Measurements from ENCODE around the gene MAP3K4.

The MAP3K4 gene

GRCh38 chr6:161151660-161152526 lies 160.3 kb downstream of the MAP3K4 start:
- DNase-seq: no peak

- DNase-seq: no peak
Observed at GRCh38 chr6:161152527-161152862, 160.9 kb downstream of the MAP3K4 start.

DNA sequence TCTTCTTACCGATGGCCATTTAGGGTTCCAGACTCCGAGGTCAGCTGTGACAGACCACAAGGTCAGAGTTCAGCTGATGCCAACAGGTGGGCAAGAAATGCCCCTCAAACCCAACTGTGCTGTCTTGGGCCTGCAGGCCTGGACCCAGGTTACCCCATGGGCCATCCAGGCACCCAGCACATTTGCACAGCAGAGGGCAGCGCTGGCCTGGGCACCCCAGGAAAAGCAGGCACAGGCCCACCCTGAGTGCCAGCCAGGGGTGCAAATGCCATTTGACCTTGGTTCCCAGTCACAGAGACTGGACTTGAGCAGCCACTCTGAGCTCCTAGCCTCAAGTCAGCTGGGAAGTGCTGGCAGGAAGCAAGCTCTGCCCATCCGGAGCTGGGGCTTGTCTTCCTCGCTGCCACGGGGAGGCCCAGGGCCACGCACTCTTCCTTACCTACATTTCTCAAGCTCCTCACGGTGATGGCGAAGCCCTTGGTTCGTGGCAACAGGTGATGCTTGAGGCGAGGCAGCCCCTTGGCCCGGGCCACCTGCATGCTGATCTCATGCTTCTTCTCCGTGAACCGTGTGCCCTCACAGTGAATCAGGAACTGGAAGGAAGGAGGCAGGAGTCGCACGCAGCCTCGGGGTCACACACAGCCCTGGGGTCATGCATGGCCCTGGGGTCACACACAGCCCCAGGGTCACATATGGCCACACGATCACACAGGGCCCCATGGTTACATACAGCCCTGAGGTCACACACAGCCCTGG lies 161.5 kb downstream of the MAP3K4 start:
- DNase-seq: no peak

DNA sequence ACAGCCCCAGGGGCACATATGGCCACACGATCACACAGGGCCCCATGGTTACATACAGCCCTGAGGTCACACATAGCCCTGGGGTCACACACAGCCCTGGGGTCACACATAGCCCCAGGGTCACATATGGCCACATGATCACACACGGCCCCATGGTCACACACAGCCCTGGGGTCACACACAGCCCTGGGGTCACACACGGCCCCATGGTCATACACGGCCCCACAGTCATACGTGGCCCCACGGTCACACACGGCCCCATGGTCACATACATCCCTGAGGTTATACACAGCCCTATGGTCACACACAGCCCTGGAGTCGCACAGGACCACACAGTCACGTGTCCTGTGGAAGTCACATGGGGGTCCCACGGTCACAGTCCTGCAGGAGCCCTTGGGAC lies 162.2 kb downstream of the MAP3K4 start:
- no peak for DNase-seq

GRCh38 chr6:161154796-161155335 lies 163.3 kb downstream of the MAP3K4 start:
- no peak for DNase-seq

- no peak for DNase-seq
Observed at GRCh38 chr6:161161121-161161520, 169.6 kb downstream of the MAP3K4 start.

- no peak for DNase-seq
Observed at GRCh38 chr6:161161889-161162624, 170.5 kb downstream of the MAP3K4 start.

- peak; percentile 16 for DNase-seq
Observed at GRCh38 chr6:161162722-161163121, 171.2 kb downstream of the MAP3K4 start.

GRCh38 chr6:161163466-161164181 lies 172.1 kb downstream of the MAP3K4 start:
- DNase-seq: no peak

DNA sequence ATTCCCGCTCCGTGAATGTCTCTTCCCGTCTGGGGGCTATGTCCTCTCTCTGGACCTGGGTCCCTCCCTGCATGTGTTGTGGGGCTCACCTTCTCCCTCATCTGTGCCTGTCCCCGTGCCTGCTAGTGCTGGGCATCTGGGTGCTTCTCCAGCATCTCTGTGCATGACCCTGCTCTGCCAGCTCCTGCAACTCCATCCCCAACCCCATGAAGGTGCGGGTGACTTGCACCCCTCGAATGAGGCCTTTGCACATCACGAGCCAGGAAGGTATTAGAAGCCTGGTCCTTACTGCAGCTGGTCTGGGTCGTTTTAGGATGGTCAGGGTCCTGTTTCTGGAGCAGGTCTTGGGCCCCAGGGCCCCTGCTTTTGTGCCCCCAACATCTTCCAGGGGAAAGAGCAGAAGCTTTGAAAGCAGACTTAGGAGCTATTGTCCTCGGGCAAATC lies 172.6 kb downstream of the MAP3K4 start:
- no peak for DNase-seq

- DNase-seq: no peak
Observed at GRCh38 chr6:161166176-161166575, 174.6 kb downstream of the MAP3K4 start.

GRCh38 chr6:161166677-161167076 lies 175.1 kb downstream of the MAP3K4 start:
- no peak for DNase-seq
